Astrocyte (in vitro differentiated cells and primary cell): ENCODE data around the gene RIT2. TPM values are rescaled to one million over a fixed set of nuclear protein-coding genes. Genes with fewer than 3 reads are reported as not detected.

Experiments
- DNase-seq: peaks from one replicate; pipeline ENCODE4 v3.0.0-alpha.2; 2010; ENCODE audit warnings: low read depth
- FAIRE-seq: peaks from 2 replicates; lab custom pipeline; 2011; peaks lifted over from hg19 to GRCh38; lab: Jason Lieb, UNC
- H2AFZ ChIP-seq: 2 replicates; pipeline ENCODE4 v1.6.0; 2012; ENCODE audit warnings: low read depth, low read length, inconsistent platforms
- H3K27ac ChIP-seq: 2 replicates; pipeline ENCODE4 v1.5.1; 2011; ENCODE audit warnings: low read depth, low read length, inconsistent platforms
- H3K27me3 ChIP-seq: 2 replicates; pipeline ENCODE4 v1.6.0; 2011; ENCODE audit warnings: low read length, inconsistent platforms; ENCODE audit not compliant: insufficient read depth
- H3K36me3 ChIP-seq: 2 replicates; pipeline ENCODE4 v1.5.1; 2011; ENCODE audit warnings: low read length, inconsistent platforms; ENCODE audit not compliant: insufficient read depth
- H3K4me1 ChIP-seq: 2 replicates; pipeline ENCODE4 v1.5.1; 2011; ENCODE audit warnings: low read length, inconsistent platforms; ENCODE audit not compliant: insufficient read depth
- H3K4me2 ChIP-seq: 2 replicates; pipeline ENCODE4 v1.6.0; 2012; ENCODE audit warnings: low read length, inconsistent platforms
- H3K4me3 ChIP-seq: 2 replicates; pipeline ENCODE4 v1.5.1; 2011; ENCODE audit warnings: low read depth, mild to moderate bottlenecking, low read length, inconsistent platforms; ENCODE audit not compliant: insufficient read depth
- H3K79me2 ChIP-seq: 2 replicates; pipeline ENCODE4 v1.6.0; 2012; ENCODE audit warnings: mild to moderate bottlenecking, low read length, inconsistent platforms; ENCODE audit not compliant: insufficient read depth
- H3K9ac ChIP-seq: 2 replicates; pipeline ENCODE4 v1.6.0; 2012; ENCODE audit warnings: mild to moderate bottlenecking, low read length, inconsistent platforms
- H3K9me3 ChIP-seq: 2 replicates; pipeline ENCODE4 v1.5.1; 2012; ENCODE audit warnings: low read depth, mild to moderate bottlenecking, low read length, inconsistent platforms; ENCODE audit not compliant: insufficient read depth
- H4K20me1 ChIP-seq: 2 replicates; pipeline ENCODE4 v1.6.0; 2012; ENCODE audit warnings: low read length, inconsistent platforms; ENCODE audit not compliant: insufficient read depth
- H3K27ac Mint-ChIP-seq: one replicate; pipeline ENCODE4 v1.8.0; 2021; ENCODE audit warnings: mild to moderate bottlenecking, mixed read lengths; ENCODE audit not compliant: unreplicated experiment
- H3K27me3 Mint-ChIP-seq: one replicate; pipeline ENCODE4 v1.8.0; 2021; ENCODE audit warnings: low read depth, mixed read lengths; ENCODE audit not compliant: unreplicated experiment
- H3K36me3 Mint-ChIP-seq: one replicate; pipeline ENCODE4 v1.8.0; 2021; ENCODE audit warnings: low read depth, mixed read lengths; ENCODE audit not compliant: unreplicated experiment
- H3K4me1 Mint-ChIP-seq: one replicate; pipeline ENCODE4 v1.8.0; 2021; ENCODE audit warnings: low read depth, mixed read lengths; ENCODE audit not compliant: unreplicated experiment
- H3K4me3 Mint-ChIP-seq: one replicate; pipeline ENCODE4 v1.8.0; 2021; ENCODE audit warnings: mild to moderate bottlenecking, moderate library complexity, mixed read lengths; ENCODE audit not compliant: unreplicated experiment
- H3K9me3 Mint-ChIP-seq: one replicate; pipeline ENCODE4 v1.8.0; 2021; ENCODE audit warnings: mild to moderate bottlenecking, mixed read lengths; ENCODE audit not compliant: unreplicated experiment
- CTCF ChIP-seq: IDR thresholded peaks from 2 replicates; pipeline ENCODE4 v1.5.1; 2011; ENCODE audit warnings: low read depth, mild to moderate bottlenecking, inconsistent platforms, low read length, moderate library complexity; ENCODE audit not compliant: insufficient read depth
- EZH2 ChIP-seq: IDR thresholded peaks from 2 replicates; pipeline ENCODE4 v1.6.1; 2012; ENCODE audit warnings: mild to moderate bottlenecking, low read length, inconsistent platforms; ENCODE audit not compliant: insufficient read depth
- total RNA-seq: library from RNA; stranded (reverse); gene quantifications from 2 replicates; pipeline ENCODE4 v1.2.1, GENCODE V29; 2021

Gene RIT2
- total RNA-seq, 1 donor from 2014 or later = not detected

- Mint-ChIP-seq H3K27me3 (no peaks in the 10 kb centered on the region), H3K9me3 (no peaks in the 10 kb centered on the region), H3K36me3 (no peaks in the 10 kb centered on the region), H3K4me1 (no peaks in the 10 kb centered on the region), H3K4me3 (no peak overlapping the region), H3K27ac (no peak overlapping the region)
- no peak overlapping the region for H3K4me3 ChIP-seq
- H3K27ac ChIP-seq = no peak overlapping the region
- H3K9ac ChIP-seq = no peak overlapping the region
- H3K4me2 ChIP-seq = no peak overlapping the region
- H4K20me1 ChIP-seq = no peaks in the 10 kb centered on the region
- no peaks in the 10 kb centered on the region for H3K9me3 ChIP-seq
- TF ChIP-seq CTCF = no peak
- TF ChIP-seq EZH2 = no peak
- FAIRE-seq (no peak), DNase-seq (peak; percentile 67)
- H2AFZ ChIP-seq = no peak overlapping the region
- no peaks in the 10 kb centered on the region for H3K27me3 ChIP-seq
- H3K36me3 ChIP-seq = no peaks in the 10 kb centered on the region
- peaks cover 3% of the 10 kb centered on the region for H3K4me1 ChIP-seq
- no peaks in the 10 kb centered on the region for H3K79me2 ChIP-seq
These were observed 105.8 kb downstream of the RIT2 start for GRCh38 chr18:43009674-43010073.

- no peaks in the 10 kb centered on the region for H3K36me3 Mint-ChIP-seq
- Histone ChIP-seq H3K79me2 (no peaks in the 10 kb centered on the region), H4K20me1 (no peaks in the 10 kb centered on the region), H3K9ac (no peak overlapping the region), H3K9me3 (no peaks in the 10 kb centered on the region), H3K4me2 (no peak overlapping the region), H3K4me1 (no peaks in the 10 kb centered on the region), H3K27me3 (no peaks in the 10 kb centered on the region), H3K27ac (no peak overlapping the region), H3K36me3 (no peaks in the 10 kb centered on the region), H2AFZ (no peak overlapping the region), H3K4me3 (no peak overlapping the region)
- H3K4me1 Mint-ChIP-seq = no peaks in the 10 kb centered on the region
- peak; percentile 42 for DNase-seq
- H3K27ac Mint-ChIP-seq = no peak overlapping the region
- TF ChIP-seq EZH2 (no peak), CTCF (no peak)
- H3K27me3 Mint-ChIP-seq = no peaks in the 10 kb centered on the region
- no peak overlapping the region for H3K4me3 Mint-ChIP-seq
- no peak for FAIRE-seq
- H3K9me3 Mint-ChIP-seq = no peaks in the 10 kb centered on the region
These were observed 108.1 kb downstream of the RIT2 start for GRCh38 chr18:43007365-43007764.

GRCh38 chr18:43004421-43004820 lies 111.1 kb downstream of the RIT2 start:
- Histone ChIP-seq H3K4me1 (no peaks in the 10 kb centered on the region), H3K36me3 (no peaks in the 10 kb centered on the region), H4K20me1 (no peaks in the 10 kb centered on the region), H3K9ac (no peak overlapping the region), H3K79me2 (no peaks in the 10 kb centered on the region), H3K4me2 (no peak overlapping the region), H3K27ac (no peak overlapping the region), H3K4me3 (no peak overlapping the region), H3K27me3 (no peaks in the 10 kb centered on the region), H3K9me3 (no peaks in the 10 kb centered on the region), H2AFZ (no peak overlapping the region)
- no peak for DNase-seq
- H3K4me3 Mint-ChIP-seq = no peak overlapping the region
- TF ChIP-seq EZH2 (no peak), CTCF (no peak)
- no peak overlapping the region for H3K27ac Mint-ChIP-seq
- H3K36me3 Mint-ChIP-seq = no peaks in the 10 kb centered on the region
- no peaks in the 10 kb centered on the region for H3K27me3 Mint-ChIP-seq
- H3K9me3 Mint-ChIP-seq = no peaks in the 10 kb centered on the region
- H3K4me1 Mint-ChIP-seq = peaks cover 4% of the 10 kb centered on the region
- FAIRE-seq = no peak
